PFSK-1 (cell line): ENCODE data around the gene OXLD1.

Experiments
- FOXP2 ChIP-seq: optimal IDR thresholded peaks from 2 replicates; pipeline ENCODE3; 2011; ENCODE audit warnings: borderline replicate concordance, control low read depth, inconsistent platforms; ENCODE audit not compliant: insufficient read depth; ENCODE audit errors: extremely low read length, extremely low read depth
- POLR2AphosphoS5 ChIP-seq: IDR thresholded peaks from 2 replicates; pipeline ENCODE4 v1.6.1; 2012; ENCODE audit warnings: low read depth, mild to moderate bottlenecking, control low read depth, low read length, moderate library complexity
- SIN3A ChIP-seq: IDR thresholded peaks from 2 replicates; pipeline ENCODE4 v1.6.1; 2012; ENCODE audit warnings: mild to moderate bottlenecking, low read length, moderate library complexity, borderline replicate concordance; ENCODE audit not compliant: insufficient read depth
- TAF1 ChIP-seq: IDR thresholded peaks from 2 replicates; pipeline ENCODE4 v1.6.1; 2012; ENCODE audit warnings: low read length, control low read depth, borderline replicate concordance; ENCODE audit not compliant: insufficient read depth
- TF ChIP-seq, protein P1 (sequence below), 2 experiments: IDR thresholded peaks; 2 replicates each; pipeline versions ENCODE4 v1.6.1 to v1.8.0; 2011 to 2012; ENCODE audit warnings: low read depth in 2 of 2, low read length in 2 of 2, control low read depth in 1 of 2, inconsistent platforms in 1 of 2, mild to moderate bottlenecking in 1 of 2, moderate library complexity in 1 of 2; ENCODE audit not compliant: insufficient read depth in 1 of 2

OXLD1 gene

DNA sequence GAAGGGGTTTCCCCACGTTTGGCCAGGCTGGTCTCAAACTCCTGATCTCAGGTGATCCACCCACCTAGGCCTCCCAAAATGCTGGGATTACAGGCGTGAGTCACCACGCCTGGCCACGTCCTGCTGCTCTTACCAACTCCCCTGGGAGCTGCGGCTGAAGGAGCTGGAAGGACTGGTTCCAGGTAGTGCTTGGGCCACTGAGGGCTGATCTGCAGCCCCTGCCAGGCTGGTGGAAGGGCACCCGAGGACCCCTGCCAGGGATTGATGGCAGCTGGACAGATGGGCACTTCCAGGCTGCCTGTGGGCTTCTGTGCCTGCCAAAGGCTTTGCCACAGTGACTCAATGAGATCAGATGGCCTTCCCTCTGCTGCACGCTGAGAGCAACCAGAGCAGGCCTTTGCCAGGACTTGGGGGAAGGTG, 2.3 kb downstream of the OXLD1 start:
- TF ChIP-seq, protein P1, sequence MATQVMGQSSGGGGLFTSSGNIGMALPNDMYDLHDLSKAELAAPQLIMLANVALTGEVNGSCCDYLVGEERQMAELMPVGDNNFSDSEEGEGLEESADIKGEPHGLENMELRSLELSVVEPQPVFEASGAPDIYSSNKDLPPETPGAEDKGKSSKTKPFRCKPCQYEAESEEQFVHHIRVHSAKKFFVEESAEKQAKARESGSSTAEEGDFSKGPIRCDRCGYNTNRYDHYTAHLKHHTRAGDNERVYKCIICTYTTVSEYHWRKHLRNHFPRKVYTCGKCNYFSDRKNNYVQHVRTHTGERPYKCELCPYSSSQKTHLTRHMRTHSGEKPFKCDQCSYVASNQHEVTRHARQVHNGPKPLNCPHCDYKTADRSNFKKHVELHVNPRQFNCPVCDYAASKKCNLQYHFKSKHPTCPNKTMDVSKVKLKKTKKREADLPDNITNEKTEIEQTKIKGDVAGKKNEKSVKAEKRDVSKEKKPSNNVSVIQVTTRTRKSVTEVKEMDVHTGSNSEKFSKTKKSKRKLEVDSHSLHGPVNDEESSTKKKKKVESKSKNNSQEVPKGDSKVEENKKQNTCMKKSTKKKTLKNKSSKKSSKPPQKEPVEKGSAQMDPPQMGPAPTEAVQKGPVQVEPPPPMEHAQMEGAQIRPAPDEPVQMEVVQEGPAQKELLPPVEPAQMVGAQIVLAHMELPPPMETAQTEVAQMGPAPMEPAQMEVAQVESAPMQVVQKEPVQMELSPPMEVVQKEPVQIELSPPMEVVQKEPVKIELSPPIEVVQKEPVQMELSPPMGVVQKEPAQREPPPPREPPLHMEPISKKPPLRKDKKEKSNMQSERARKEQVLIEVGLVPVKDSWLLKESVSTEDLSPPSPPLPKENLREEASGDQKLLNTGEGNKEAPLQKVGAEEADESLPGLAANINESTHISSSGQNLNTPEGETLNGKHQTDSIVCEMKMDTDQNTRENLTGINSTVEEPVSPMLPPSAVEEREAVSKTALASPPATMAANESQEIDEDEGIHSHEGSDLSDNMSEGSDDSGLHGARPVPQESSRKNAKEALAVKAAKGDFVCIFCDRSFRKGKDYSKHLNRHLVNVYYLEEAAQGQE (IDR thresholded peaks at IDR 0.05; ENCODE audit: insufficient read depth in 1 of 2, low read depth in 2 of 2, low read length in 2 of 2), result no peak
- TF ChIP-seq TAF1 (no peak), POLR2AphosphoS5 (no peak), SIN3A (no peak)

DNA sequence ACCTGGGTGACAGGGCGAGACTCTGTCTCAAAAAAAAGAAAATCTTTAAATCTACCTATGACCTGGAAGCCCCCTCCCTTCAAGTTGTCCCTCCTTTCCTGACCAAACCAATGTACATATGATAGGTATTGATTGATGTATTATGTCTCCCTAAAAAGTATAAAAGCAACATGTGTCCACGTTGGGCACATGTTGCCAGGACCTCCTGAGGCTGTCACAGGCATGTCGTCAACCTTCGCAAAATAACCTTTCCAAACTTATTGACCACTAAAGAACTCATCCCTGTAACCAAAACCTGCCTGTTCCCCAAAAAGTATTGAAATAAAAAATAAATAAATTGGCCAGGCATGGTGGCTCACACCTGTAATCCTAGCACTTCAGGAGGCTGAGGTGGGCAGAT, 4.4 kb downstream of the OXLD1 start:
- no peak for TF ChIP-seq FOXP2
- TF ChIP-seq, protein P1 (IDR thresholded peaks at IDR 0.05; ENCODE audit: insufficient read depth in 1 of 2, low read depth in 2 of 2, low read length in 2 of 2), result no peak

DNA sequence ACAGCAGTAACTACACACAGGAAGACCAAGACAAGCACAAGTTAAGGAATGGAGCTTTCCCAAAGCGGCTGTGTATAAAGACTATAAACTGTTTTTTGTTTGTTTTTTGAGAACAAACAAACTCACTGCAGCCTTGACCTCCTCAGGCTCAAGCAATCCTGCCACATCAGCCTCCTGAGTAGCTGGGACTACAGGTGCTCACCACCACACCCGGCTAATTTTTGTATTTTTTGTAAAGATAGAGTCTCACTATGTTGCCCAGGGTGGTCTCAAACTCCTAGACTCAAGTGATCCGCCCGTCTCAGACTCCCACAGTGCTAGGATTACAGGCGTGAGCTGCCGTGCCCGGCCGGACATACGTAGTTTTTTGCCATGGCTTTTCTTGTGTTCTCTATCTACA, 6.0 kb downstream of the OXLD1 start:
- TF ChIP-seq POLR2AphosphoS5, result no peak
- no peak for TF ChIP-seq FOXP2
- no peak for TF ChIP-seq SIN3A

DNA sequence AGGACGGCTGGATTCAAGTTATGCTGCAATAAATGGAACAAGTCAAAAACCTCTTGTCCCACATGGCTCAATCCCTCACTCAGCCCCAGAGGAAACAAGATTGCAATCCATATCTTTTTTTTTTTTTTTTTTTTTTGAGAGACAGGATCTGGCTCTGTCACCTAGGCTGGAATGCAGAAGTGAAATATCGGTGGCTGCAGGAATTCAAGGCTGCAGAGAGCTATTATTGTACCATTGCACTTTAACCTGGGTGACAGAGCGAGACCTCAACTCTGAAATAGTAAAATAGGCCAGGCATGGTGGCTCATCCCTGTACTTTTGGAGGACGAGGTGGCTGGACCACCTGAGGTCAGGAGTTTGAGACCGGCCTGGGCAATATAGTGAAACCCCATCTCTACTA, 7.4 kb downstream of the OXLD1 start:
- TF ChIP-seq FOXP2 (no peak), TAF1 (no peak)

DNA sequence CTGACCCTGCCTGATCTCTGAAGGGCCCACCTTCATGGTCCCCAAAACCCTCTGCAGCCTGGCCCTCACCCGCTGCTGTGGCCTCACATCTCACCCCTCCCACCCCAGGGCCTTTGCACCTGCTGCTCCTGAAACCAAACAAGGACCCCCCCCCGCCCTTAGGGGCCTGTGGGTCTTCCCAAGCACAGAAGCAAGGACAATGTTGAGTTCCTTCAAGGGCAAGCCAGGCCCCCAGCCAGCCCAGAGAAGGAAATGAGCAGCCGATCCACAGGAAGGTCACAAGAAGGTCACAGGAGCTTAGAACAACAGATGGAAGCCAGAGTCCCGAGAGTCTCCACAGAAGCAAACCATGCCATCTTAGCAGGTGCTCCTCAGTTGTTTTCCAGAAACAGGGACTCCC, 9.6 kb downstream of the OXLD1 start:
- no peak for TF ChIP-seq SIN3A
- TF ChIP-seq TAF1, result no peak
- TF ChIP-seq, protein P1 (IDR thresholded peaks at IDR 0.05; ENCODE audit: insufficient read depth in 1 of 2, low read depth in 2 of 2, low read length in 2 of 2), result no peak
- no peak for TF ChIP-seq POLR2AphosphoS5
- TF ChIP-seq FOXP2, result no peak

DNA sequence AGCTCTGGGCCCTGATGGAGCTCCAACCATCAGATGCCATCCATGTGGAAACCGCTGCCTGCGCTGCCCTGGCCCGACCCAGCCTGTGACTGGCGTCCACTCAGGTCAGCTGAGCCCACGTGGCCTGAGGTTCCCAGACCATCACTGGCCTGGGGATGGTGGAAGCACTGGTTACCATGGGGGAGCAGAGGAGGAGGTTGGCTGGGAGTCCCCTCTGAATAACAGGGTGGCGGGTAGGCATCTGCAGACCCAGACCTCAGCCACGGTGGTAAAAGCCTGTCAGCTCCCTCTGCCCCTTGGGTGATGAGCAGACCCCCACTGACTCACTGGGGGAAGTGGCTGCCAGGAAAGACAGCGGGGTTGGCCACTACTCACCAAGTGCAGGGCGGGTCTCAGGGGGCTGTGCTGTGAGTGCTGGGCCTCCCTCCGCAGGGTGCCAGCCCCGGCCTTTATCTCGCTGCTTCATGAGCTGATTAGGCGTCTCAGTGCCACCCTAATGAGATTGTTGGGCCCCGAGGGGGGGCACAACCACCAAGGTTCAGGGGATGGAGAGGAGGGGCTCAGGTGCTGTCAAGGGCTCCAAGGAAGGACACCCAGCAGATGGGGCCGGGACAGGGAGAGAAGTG, 10.2 kb downstream of the OXLD1 start, which contains the start of gene PDE6G:
Gene PDE6G (minus strand): TSS at position 425 of the 626 bp plus-strand sequence. CDS start 3,237 bp downstream, outside the sequence.
- TF ChIP-seq, protein P1 (IDR thresholded peaks at IDR 0.05; ENCODE audit: insufficient read depth in 1 of 2, low read depth in 2 of 2, low read length in 2 of 2), result no peak
- no peak for TF ChIP-seq SIN3A
- no peak for TF ChIP-seq POLR2AphosphoS5
- no peak for TF ChIP-seq FOXP2
- TF ChIP-seq TAF1, result no peak
